ENCODE data around the gene FNDC1.
"Not testable (repeated sequence)": the region's sequence is repeated elsewhere in the genome, so short reads cannot be mapped to it uniquely, and the experiment has no call there.

FNDC1 gene

DNA sequence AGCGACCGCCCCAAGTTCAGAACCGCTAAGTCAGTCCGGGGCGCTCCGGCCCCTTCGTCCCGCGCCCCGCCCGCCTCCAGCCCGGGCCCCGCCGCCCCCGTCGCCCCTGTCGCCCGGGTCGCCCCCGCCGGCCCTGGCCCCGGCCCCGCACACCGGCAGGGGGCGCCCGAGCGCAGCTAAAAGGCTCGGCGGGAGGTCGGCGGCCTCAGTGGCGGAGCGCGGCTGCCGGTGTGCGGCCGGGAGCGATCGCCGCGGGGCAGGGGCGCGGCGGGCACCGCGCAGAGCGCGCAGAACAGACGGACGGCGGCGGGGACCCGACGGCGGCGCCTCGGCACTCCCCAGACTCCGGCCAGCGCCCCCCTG, at the start of gene FNDC1:
Gene FNDC1, plus strand, starts transcription at position 208 of the 363 bp plus-strand sequence. CDS start 197 bp downstream, outside the sequence.
- DNase-seq: peak; percentile 69

DNA sequence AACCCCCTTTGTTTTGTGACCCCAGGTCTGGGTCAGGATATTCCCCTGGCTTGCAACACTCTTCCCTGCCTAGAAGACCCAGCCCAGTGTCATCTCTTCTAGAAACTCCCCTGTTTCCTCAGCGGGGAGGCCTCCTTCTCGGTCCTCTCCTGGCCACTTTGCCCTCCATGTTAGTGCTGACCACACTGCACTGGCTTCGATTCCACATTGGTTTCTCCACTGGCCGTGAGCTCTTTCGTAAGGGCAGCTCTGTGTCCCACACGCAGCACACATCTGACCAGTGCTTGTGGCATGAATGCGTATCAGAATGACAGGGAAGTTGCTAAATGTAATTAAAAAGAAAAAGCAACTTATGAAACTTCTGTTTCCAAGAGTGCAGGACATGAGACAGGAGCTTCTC, 49.4 kb upstream of the FNDC1 start:
- no peak for DNase-seq

DNA sequence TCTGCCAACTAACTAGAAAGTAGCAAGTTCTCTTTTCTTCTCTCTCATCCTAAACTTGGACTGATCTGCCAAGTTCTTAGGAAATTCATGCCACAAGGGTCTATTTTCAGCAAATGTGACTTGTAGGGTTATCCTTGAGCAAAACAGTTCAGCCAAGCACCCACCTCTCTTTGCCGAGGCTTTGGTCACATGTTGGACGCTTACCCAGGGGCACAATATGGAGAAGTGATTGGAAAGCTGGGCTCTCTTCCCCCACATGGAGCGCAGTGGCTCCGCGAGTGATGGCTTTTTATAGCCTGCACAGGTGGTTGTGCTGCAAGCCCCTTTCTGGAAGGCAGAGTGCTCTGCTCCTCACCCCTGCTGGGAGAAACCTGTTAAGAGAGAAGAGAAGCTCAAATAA, 47.7 kb upstream of the FNDC1 start:
- DNase-seq: no peak

DNA sequence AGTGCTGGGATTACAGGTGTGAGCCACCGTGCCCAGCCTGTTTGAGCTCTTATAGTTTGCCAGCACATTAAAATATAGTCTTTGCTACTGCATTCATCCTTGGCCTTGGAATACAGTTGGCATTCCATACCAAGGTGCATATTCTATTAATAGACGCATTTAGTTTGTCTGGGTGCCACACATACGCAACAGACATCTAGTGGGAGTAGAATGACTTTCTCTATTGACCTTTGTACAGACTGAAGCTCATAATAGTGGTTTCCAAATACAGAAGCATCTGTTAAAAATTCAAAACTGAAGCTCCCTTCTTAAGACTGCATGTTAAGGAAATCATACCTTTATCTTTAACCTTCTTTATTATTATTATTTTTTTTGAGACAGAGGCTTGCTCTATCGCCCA, 46.7 kb upstream of the FNDC1 start:
- DNase-seq: no peak

DNA sequence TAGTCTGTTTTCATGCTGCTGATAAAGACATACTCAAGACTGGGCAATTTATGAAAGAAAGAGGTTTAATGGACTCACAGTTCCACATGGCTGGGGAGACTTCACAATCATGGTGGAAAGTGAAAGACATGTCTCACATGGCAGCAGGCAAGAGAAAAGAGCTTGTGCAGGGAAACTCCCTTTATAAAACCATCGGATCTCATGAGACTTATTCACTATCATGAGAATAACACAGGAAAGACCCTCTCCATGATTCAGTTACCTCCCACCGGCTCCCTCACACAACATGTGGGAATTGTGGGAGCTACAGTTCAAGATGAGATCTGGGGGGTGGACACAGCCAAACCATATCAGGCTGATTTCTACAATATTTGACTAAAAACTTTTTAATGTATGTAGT, 45.4 kb upstream of the FNDC1 start:
- not testable (repeated sequence) for DNase-seq

DNA sequence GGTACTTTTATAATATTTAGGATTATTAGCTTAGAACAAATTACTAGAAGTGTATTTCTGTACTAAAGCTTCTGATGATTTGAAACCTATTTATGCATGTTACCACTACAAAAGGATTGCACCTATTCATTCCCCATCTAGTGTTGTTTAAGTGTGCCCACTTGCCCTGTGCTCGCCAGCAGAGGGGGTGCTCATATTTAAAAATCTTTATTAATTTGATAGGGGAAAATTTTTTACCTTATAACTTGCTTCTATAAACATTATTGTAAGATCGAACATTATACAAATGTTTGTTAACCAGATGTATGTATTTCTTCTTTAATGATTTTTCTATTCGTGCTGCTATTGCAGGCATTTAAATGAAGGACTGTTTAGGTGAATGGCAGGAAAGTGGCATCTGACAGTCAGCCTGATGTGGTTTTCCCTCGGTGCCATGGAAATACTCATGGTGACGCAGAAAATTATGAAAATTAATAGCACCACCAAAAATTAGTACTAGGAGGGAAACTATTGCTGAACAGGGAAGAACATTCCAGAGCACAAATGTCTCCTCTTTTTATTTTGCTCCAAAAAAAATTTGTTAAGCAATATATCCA, 44.1 kb upstream of the FNDC1 start:
- no peak for DNase-seq

DNA sequence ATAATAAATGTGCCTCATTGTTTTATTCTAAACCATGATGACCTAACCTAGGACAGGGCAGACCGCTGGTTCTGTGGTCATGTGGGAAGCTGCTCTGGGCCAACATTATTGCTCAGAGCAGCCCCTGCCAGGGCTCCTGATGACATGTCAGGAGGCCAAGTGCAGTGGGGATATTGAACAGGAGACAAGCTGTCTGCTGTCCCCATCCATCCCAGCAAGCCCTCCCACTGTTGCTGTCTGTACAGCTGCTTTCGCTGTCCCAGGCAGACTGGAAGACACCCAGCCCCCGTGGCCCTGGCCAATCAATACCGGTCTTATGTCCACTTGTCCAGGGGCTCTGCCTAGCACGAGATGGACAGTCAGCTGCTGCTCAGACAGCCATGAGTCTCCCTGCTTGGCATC, 43.2 kb upstream of the FNDC1 start:
- no peak for DNase-seq

DNA sequence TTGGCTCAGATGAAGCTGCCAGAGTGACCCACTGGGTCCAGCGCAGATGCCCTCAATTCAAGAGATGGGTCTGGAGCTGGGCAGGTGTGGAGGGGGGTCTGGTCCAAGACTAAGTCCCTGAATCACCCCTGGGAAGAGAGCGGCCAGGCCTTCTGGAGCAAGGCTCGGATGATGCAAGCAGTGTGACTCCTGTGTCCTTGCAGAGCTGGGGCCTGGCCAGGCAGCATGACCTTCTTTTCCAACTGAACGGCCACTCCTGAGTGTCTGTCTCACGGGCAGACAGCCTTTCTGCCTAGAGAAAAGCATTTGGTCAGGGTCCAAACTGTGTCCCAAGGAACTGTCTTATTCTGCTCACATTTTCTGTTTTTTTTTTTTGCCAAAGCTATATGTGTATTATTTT, 42.6 kb upstream of the FNDC1 start:
- DNase-seq: no peak

DNA sequence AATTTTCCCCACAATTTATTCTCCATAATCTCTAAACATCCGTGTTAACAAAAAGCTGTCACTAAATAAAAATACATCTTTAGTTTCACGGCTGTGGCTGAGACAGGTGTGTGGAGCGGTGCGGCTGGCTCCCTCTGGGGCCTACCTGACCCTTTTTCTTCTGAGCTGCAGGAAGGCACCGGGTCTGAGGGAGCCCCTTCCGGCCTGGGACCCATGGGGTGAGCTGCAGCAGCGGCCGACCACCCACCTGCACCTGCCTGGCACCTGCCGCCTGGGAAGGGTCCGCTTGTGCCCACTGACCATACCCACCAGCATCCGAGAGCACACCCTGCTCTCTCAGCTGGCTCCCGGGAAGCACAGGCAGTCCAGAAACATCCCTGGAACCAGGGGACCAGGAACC, 41.5 kb upstream of the FNDC1 start:
- no peak for DNase-seq

DNA sequence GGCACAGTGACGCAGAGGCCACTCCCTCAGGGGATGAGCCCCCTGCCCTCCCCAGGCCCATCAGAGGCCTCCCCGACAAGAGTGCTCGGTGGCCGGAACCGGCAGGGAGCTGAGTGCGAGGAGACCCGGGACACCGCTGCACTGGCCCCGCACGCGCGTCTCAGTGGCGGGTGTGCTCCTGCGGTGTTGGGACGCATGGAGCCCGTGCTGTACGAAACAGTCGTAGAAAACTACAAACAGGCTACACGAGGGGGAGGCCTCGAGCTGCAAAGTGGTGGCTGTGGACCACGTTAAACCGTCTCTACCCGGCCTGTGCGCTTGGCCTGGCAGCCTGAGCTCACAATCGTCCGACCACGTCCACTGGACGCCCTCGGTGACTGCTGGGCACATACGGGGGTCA, 40.2 kb upstream of the FNDC1 start:
- no peak for DNase-seq

DNA sequence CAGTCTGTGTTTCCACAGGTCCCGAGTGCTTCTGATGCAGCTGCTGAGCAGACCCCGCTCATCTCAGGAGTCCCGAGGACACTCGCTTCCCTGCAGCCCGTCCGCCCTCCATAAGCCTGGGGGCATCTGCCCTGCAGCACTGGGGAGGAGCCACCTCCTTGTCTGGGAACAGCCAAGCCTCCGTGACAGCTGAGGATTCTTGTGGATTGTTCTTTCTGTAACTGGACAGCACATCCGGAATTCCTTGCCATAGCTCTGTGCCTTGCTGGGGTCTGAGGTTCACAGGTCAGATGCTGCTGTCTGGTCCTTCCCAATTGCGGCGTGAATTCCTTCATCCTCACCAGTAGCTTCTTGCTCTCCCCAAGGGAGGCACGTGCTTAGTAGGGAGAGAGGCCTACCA, 38.4 kb upstream of the FNDC1 start:
- no peak for DNase-seq

DNA sequence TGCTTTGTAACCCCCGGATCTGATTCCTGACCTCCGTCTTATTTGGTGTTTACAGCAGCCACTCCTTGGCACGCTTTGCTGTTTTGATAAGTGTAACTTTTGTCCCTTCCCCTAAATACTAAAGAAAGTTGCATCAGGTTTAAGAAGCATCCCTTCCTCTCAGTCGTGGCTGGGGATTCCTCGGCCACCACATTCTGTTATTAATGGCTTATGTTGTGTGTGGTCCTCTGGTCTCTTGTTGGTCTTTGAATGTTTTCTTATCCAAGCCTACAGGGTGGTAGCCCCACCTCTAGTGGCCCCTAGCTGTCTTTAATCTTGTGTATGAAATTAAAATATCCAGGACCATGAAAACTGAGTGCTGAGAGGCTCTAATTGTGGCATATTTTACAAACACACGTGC, 37.5 kb upstream of the FNDC1 start:
- DNase-seq: no peak

DNA sequence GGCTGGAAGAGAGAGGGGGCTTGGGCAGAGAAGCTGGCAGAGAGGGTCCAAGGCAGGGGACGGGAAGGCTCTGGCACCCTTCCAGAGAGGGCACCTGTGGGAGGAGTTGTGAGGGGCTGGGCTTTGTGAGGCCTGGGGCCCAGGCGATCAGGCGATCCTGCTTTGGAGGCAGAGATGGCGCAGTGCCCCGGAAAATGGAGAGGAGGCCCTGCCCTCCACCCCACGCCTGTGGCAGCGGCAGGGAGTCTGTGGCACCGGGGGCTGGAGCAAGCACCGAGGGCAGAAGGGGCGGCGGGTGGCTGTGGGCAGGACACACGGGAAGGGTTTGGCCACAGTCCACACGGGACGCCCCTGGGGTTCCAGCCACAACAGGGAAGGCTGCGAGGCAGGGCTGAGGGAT, 36.5 kb upstream of the FNDC1 start:
- DNase-seq: no peak

DNA sequence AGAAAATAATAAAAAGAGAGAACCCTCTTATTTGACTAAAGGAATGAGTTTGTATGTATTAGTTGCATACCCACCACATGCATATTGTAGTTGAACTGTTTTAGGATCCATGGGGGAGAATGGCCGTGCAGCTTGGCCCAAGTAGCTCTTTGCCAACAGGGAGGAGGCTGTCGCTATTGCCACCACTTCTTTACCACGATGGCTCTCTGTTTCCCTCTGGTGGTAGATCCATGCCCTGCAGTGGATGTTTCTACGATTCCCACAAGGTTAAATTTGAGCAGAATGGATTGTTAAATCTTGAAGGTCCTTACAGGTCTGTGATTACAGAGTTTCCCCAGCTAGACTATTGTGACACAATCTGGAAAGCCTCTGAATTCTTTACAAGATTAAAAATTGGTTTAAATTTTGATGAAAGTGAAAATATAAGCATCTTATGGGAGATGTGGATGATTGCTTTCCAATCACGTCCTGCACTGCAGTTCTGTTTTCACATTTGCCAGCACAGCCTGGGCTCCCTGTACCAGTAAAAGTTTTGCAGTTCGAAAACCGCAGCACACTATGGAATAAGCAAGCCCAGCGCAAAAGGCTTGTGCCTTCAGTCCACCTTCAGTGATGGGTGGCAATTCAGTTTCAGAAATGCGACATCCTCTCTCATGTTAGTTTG, 34.4 kb upstream of the FNDC1 start:
- peak; percentile 79 for DNase-seq

DNA sequence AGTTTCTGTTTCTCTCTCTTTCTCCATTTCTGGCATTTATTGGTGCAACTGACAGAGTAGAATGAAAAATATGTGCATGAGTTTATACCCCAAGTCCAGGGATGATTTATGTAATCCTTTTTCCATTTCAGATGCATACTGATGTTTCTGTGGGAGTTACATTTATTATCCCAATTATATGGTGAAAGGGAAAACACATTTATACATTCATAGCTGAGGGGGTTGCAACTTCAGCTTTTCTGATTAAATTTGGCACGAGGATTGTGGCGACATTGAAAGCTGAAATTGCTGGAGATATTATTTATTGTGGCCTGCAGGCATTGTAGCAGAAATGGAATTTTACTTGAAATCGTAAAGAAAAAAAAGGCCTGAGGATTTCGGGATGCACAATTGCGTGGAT, 31.5 kb upstream of the FNDC1 start:
- DNase-seq: no peak

DNA sequence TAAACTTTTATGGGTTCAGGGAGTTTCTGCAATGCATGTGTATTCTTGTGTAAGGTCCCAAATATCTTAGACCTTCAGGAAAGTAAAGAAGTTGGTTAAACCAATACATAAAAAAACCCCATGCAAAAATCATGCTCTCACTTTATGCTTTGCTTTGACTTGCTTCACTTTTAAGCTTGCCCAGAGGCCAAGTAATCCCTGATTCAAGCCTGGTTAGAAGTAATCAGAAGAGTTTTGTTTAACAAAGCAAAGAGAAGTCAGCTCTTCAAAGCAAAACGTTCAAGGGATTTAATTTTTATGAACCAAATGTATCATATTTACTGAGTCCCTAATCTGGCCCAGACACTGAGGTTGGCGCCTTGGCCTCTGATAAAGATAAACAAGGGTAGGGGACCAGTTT, 26.7 kb upstream of the FNDC1 start:
- DNase-seq: no peak

DNA sequence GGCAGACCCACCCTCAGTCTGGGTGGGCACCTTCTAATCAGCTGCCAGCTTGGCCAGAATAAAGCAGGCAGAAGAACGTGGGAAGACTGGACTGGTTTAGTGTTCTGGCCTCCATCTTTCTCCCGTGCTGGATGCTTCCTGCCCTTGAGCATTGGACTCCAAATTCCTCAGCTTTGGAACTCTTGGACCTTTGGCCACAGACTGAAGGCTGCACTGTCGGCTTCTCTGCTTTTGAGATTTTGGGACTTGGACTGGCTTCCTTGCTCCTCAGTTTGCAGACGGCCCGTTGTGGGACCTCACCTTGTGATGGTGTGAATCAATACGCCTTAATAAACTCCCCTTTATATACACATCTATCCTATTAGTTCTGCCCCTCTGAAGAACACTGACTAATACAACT, 20.6 kb upstream of the FNDC1 start:
- DNase-seq: no peak

DNA sequence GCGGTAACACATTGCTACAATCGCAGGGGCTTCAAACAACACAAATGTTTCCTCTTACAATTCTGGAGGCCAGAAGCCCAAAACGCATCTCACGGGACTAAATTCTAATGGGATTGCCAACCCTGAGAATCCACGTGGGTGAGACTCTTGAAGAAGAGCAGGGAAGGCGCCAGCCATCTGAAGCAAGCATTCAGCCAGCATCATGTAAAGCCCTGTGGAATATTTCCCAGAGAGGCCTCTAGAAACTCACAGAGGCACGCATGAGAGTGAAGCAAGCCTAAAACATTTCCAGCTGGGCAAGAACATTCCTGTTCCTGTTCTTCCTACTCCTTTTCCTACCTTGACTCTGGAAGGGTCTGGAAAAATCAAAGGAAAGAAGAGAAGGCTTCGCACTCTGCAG, 19.6 kb upstream of the FNDC1 start:
- DNase-seq: no peak

DNA sequence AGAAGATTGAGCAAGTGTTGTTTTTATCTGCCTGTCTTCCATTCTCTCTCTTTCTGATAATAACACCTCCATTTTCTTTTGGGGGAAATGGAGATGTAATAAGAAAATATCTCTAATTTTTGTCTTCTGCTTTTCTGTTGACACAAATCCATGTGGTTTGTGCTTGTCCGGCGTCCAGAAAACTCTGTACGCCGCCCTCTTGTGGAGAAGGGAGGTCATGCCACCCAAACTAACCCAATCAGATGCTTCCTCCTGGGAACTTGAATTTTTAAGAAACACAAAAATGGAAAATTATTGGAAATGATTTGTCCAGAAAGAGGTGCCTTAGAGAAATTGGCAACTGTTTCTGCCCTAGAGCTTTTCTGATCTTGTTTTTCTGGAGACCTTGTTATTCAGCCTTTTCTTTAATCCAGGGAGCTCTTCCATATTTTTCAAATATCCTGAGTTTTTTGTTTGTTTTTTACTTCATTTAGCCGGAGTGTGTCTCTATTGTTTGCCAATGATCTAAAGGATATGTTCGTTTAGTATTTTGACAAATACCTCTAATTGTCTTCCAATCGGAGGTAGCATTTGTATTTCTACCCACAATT, 17.8 kb upstream of the FNDC1 start:
- peak; percentile 48 for DNase-seq

DNA sequence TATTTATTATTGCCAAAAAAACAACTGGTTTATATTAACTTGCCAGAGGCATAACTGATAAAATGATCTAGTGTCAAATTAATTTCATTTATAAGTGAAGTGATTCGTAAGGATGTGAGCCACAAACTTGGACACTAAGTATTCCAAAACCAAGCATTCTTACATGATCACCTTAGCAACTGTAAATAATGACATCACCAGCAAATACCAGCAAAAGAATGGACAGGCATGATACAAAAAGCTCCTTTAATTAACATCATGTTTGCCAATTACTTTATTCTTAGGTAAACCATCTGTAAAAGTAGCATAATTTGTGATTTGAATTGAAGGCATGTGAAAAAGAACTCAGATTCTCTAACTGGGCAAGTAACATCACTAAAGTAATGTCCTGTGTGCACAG, 17.2 kb upstream of the FNDC1 start:
- no peak for DNase-seq

DNA sequence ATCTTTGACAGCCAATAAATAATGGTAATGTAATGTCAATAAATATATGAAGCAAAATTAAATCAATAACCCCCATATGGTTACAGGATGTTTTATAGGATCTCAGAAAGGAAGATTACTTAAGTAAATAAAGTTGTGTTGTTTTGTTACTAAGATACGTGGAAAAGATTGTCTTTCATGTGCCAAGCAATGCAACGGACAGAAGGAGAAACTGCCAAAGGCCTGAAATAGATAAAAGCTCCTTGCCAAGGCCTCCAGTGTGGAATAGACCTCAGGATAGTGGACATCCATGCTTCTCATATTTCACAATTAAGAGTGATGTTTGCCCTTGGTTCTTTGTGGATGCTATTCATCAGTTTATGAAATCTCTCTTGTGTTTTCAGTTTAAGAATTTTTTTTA, 16.4 kb upstream of the FNDC1 start:
- no peak for DNase-seq

DNA sequence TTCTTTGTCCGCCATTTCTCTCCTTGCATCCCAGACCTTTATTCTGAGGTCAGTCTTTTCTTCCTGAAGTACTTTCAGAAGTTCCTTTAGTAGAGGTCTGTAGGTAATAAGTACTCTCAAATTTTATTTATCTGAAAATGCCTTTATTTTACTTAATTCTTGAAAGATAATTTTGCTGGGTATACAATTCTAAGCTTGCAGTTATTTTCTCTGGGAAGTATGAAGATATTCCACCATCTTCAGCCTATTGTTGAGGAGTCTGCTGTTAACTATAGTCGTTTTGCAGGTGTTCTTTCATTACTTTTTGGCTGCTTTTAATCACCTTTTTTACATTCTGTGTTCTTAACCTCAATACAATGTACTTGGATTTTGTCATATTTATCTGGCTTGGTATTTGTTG, 13.5 kb upstream of the FNDC1 start:
- DNase-seq: no peak

DNA sequence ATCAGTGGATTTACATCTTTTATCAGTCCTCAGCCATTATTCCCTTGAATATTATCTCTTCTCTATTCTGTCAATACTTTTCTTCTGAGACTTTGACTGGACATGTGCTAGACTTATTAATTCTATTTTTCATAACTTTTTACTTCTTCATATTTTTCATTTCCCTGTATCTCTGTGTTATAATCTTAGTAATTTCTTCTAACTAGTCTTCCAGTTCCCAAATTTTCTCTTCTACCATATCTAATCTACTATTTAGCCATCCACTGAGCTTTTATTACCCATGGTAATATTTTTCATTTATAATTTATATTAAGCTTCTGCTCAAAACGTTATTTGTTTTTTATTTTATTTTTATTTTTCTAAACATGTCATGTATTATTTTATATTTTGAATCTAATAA, 13.1 kb upstream of the FNDC1 start:
- DNase-seq: no peak

DNA sequence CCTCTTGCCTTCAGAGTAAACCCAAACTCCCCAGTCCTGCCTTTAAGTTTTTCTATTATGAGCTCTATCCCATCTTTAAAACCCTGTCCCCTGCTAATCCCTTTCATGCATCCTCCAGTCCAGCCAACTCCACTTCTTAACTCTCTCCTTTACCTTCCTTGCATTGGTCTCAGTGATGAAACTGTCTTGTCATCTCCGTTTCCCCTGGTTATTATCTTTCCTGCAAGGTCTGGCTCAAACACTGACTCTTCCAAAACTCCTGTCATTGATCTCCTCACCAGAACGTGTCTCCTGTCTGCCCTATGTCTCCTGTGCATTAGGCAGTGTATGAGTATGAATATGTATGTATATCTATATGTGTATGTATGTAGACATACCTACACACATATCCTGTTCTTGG, 11.8 kb upstream of the FNDC1 start:
- no peak for DNase-seq

DNA sequence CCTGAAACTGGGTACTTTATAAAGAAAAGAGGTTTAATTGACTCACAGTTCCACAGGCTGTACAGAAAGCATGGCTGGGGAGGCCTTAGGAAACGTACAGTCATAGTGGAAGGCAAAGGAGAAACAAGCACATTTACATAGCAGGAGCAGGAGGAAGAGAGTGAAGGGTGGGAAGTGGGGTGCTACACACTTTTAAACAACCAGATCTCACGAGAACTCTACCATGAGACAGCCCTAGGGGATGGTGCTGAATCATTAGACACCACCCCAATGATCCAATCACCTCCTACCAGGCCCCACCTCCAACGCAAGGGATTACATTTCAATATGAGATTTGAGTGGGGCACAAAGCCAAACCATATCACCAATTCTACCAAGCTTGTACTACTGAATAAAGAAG, 7.4 kb upstream of the FNDC1 start:
- no peak for DNase-seq
